LNCaP clone FGC (cell line): Measurements from ENCODE around the gene BCL2L1.

Source experiments
- DNase-seq: peaks from one replicate; pipeline ENCODE4 v3.0.0-alpha.2; 2011; ENCODE audit warnings: low read depth
- H3K4me3 ChIP-seq: 2 replicates; pipeline ENCODE4 v1.5.1; 2011; ENCODE audit warnings: mild to moderate bottlenecking, low read depth, low read length, control low read depth
- TF ChIP-seq, protein P1 (sequence below): IDR thresholded peaks from 2 replicates; pipeline ENCODE4 v1.5.1; 2012; ENCODE audit warnings: mild to moderate bottlenecking; ENCODE audit not compliant: control insufficient read depth, insufficient read depth; ENCODE audit errors: extremely low read depth

Gene BCL2L1

DNA sequence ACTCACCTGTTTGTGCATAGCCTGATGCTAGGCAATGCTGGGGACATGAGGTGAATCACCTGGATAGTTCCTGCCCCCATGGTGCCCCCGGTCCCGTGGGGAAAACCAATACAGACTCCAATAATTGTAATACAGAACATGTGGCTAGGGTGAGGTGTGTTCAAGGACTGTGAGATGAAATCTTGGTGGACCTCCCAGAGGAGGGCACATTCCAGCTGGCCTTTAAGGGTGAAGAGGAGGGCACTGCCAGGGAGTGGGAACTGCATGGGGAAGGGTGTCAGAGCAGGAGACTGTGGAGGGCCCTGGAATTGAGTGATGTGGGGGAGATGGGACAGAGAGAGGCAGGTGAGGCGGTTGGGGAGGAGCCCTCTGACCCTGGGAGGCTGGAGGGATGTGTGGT lies 82.4 kb downstream of the BCL2L1 start:
- no peak for DNase-seq
- no peak overlapping the region for H3K4me3 ChIP-seq
- TF ChIP-seq, protein P1, sequence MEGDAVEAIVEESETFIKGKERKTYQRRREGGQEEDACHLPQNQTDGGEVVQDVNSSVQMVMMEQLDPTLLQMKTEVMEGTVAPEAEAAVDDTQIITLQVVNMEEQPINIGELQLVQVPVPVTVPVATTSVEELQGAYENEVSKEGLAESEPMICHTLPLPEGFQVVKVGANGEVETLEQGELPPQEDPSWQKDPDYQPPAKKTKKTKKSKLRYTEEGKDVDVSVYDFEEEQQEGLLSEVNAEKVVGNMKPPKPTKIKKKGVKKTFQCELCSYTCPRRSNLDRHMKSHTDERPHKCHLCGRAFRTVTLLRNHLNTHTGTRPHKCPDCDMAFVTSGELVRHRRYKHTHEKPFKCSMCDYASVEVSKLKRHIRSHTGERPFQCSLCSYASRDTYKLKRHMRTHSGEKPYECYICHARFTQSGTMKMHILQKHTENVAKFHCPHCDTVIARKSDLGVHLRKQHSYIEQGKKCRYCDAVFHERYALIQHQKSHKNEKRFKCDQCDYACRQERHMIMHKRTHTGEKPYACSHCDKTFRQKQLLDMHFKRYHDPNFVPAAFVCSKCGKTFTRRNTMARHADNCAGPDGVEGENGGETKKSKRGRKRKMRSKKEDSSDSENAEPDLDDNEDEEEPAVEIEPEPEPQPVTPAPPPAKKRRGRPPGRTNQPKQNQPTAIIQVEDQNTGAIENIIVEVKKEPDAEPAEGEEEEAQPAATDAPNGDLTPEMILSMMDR, result no peak

DNA sequence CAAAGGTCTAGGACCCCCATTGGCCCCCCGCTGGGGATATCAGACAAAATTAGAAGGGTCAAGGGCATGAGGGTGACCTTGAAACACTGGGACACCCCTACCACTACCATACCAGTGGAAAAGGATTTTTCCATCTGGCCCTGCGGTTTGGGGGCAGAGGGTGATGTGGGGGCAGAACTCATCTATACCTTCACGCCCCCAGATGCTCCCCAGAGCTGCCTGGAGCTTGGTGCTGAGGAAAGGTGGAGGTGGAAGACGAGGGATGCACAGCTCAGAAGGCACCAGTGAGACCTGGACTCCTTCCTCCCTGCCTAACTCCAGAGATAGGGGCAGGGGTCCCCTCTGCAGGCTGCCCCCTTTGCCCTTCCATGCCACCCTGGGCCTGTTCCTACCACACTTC lies 83.9 kb downstream of the BCL2L1 start:
- H3K4me3 ChIP-seq, result no peak overlapping the region
- no peak for DNase-seq
- TF ChIP-seq, protein P1, result no peak

DNA sequence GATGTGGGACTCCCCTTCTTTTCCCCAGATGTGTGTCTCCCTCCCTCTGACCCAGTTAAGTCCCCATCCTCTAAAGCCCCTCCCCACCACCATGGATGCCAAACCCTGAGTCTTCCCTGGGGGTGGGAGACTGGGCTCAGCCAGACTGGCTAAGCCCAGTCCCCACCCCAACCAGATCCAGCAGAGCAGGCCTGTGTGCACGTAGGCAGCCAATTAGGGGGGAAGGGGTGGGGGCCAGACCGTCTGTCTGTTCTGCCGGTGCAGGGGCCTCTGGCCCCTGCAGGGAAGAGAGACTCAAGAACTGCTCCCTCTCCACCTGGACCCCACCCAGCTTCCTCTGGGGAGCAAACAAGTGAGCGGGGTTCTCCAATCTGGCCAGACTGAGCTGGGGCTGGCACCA lies 84.4 kb downstream of the BCL2L1 start:
- DNase-seq, result no peak
- no peak overlapping the region for H3K4me3 ChIP-seq
- TF ChIP-seq, protein P1, result no peak

DNA sequence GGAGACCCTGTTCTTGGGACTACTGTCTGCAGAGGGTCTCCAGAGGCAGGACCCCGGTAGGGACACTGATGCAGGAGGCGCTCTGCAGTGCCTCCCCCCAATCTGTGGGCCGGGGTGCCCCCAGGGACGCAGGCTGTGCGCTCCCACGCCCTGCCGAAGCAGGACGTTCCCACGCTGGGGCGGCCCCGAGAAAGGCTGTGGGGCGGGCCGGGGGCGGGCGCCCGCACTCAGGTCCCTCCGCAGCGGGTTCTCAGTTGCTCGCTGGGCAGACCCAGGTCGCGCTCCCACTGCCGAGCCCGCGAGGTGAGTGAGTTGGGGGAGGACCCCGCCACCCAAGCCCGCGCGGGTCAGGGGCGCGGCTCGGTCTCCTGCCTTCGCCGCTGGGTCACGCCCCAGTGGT lies 85.0 kb downstream of the BCL2L1 start, which contains the start of gene COX4I2:
COX4I2 (plus strand) TSS at position 253 of the 400 bp plus-strand sequence. CDS start 1,106 bp downstream, outside the sequence.
- H3K4me3 ChIP-seq, result no peak within 1 kb of the TSS
- no peak for DNase-seq
- TF ChIP-seq, protein P1, result no peak

DNA sequence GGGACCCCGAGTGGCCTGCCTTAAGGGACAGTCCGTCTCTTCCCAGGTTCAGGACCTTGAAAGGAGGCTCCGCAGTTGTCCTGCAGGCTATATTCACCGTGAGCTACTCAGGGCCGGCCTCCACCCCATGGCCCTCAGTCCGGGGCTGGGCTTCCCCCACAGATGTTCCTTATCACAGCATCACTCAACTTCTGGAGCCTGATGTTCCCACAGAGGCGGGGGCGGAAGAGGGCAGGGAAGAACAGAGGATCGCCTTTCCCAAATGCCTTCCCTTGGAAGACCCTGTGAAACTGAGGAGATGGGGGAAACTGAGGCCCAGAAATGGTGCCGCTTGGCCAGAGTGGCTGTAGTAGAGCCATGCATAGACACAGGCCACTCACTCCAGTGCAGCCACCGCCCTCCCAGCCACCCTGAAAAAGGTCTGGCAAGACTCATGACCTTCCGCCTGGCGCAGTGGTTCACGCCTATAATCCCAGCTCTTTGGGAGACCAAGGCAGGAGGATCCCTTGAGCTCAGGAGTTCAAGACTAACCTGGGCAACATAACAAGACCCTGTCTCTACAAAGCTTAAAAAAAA lies 89.2 kb downstream of the BCL2L1 start:
- H3K4me3 ChIP-seq, result no peak overlapping the region
- DNase-seq, result no peak
- TF ChIP-seq, protein P1, result no peak

DNA sequence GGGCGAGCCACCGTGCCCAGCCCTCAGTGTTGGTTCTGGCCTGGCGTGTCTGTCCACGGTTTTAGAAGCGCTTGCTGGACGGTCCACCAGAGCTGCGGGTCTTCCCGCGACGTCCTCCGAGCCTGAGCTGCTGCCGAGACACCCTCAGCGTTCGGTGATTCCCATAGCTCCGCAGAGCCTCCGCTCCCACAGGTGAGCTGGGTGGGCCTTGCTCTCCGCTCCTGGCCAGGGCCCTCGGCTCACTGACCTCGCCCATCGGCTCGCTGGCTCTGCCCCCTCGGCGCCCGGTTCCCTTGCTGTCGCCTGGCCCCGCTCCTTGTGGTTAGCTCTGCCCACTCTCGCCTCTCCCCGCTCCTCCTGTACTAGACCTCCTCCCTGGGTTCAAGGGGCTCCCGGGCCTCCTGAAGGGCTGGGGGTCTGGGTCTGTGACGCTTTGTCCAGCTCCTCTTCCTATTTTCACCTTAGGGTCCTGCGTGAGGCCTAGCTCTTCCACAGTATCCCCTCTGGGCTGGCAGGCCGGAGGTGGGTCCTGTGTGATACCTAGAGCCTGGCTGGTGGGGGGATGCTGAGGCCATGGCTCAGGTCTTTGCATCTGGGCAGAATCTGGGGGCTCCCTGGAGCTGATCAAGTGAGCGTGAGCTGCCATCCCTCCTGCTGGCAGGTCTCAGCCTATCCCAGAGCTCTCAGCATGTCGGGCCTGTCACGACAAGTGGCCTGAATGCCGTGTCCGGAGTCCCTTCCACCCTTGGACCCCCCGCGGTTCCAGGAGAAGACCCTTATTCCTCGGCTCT lies 89.9 kb downstream of the BCL2L1 start:
- no peak for DNase-seq
- H3K4me3 ChIP-seq, result no peak overlapping the region
- TF ChIP-seq, protein P1, result no peak
